SH-SY5Y (cell line): ENCODE data around the gene ZNF808.

ENCODE experiments used
- GATA2 ChIP-seq: IDR thresholded peaks from 2 replicates; pipeline ENCODE4 v1.6.1; 2011; ENCODE audit warnings: mild to moderate bottlenecking, low read depth, low read length
- GATA3 ChIP-seq: IDR thresholded peaks from 2 replicates; pipeline ENCODE4 v1.6.1; 2011; ENCODE audit warnings: low read depth, mild to moderate bottlenecking, low read length, moderate library complexity

The ZNF808 gene

DNA sequence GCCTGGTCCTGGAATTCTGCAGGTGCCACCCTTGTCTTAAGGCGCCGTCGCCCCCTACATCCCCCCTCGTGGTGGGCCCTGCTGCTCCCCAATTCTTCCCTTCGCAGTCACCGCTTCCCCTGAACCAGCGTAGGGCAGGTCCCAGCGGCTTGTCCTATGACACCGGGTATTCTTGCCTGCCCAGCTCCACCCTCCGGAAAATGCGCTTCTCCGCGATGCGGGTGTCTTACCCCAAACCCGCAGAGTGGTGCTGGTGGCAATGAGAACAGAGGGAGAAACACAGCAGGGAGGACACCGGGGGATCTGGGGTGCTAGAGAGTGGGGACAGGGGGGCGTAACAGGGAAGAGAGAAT, 9.0 kb downstream of the ZNF808 start:
- TF ChIP-seq GATA3, result no peak
- TF ChIP-seq GATA2, result no peak

DNA sequence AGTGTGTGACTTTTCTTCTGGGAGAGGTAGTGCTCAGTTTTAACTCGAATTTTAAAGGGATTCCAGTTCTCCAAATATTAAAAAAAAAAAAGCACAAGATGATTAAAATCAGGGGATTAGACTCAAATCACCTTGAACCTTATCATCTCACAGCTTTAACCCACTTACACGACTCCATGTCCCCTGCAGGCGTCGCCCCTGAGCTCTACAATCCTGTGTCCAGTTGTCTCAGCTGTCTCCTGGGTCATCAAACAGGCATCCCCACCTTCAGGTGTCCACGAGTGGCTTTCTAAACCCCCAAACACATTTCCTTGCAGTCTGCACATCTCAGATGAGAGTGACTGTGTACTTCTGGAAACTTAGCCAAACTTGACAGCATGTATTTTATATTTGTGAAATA, 14.1 kb downstream of the ZNF808 start:
- TF ChIP-seq GATA3 (no peak), GATA2 (no peak)

DNA sequence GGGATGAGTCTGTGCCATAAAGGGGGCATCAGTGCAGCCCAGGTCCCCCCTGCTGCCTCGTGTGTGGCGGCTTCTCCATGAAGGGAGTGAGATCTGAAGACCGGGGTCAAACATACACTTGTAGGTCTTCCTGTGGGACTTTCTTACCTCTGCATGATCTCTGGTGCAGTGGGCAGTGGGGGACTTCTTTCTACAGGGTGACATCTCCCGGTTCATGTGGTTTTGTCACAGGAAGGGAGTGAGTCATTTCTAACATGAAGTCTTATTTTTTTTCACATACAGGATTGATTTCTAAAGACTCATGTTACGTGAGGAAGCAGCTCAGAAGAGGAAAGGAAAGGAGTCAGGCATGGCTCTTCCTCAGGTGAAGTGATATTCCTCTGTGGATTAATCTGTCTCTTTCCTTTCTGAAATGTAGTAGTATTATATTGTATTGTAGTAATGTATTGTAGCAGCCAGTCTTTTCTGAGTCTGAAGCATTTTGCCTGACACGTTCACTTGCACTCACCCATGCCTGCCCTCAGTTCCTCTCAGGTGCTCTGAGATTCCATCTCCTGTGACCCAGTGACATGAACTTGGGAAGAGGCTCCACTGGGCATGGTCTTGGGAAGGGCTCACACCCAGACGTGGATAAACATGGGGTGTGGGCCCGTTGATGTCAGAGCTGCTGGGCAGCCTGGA, 15.7 kb downstream of the ZNF808 start:
- TF ChIP-seq GATA3 (no peak), GATA2 (no peak)

DNA sequence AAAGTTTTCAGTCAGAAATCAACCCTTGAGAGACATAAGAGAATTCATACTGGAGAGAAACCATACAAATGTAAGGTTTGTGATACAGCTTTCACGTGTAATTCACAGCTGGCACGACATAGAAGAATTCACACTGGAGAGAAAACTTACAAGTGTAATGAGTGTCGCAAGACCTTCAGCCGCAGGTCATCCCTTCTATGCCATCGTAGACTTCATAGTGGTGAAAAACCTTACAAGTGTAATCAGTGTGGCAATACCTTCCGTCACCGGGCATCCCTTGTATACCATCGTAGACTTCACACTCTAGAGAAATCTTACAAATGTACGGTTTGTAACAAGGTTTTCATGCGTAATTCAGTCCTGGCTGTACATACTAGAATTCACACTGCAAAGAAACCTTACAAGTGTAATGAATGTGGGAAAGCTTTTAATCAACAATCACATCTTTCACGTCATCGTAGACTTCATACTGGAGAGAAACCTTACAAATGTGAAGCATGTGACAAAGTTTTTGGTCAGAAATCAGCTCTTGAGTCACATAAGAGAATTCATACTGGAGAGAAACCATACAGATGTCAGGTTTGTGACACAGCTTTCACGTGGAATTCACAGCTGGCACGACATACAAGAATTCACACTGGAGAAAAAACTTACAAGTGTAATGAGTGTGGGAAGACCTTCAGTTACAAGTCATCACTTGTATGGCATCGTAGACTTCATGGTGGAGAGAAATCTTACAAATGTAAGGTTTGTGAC, 26.9 kb downstream of the ZNF808 start:
- TF ChIP-seq GATA2 (no peak), GATA3 (no peak)

DNA sequence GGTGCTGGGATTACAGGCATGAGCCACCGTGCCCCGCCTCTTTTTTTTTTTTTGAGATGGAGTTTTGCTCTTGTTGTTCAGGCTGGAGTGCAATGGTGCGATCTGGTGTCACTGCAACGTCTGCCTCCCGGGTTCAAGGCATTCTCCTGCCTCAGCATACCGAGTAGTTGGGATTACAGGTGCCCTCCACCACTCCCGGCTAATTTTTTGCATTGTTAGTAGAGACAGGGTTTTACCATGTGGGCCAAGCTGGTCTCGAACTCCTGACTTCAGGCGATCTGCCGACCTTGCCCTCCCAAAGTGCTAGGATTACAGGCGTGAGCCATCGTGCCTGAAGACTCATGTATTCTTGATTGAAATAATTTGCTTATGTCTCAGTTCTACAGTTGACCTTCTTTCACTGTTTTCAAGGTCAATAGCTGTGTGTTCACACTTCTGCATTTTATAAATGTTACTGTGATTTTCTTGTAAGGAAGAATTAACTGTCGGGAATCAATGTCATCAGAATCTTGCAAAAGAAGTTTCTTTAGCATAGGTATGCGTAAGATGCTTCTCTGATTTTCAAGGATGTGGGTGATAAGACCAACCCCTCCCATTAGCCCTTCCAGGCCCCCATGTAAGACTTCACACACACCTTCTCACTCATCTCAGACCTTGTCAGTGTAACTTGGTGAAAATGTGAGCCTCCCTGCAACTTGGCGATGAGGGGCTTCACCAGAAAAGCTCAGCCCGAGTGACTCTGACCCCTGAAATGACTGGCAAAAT, 29.9 kb downstream of the ZNF808 start:
- TF ChIP-seq GATA2, result no peak
- TF ChIP-seq GATA3, result no peak

DNA sequence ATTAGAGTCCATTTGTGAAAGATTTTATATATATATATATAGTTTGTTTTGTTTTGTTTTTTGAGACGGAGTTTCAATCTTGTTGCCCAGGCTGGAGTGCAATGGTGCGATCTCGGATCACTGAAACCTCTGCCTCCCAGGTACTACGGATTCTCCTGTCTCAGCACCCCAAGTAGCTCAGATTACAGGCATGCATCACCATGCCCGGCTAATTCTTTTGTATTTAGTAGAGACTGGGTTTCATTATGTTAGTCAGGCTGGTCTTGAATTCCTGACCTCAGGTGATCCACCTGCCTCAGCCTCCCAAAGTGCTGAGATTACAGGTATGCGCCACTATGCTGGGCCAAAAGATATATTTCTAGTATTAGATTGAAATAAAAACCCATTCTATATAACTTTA, 38.7 kb downstream of the ZNF808 start:
- TF ChIP-seq GATA2 (no peak), GATA3 (no peak)

DNA sequence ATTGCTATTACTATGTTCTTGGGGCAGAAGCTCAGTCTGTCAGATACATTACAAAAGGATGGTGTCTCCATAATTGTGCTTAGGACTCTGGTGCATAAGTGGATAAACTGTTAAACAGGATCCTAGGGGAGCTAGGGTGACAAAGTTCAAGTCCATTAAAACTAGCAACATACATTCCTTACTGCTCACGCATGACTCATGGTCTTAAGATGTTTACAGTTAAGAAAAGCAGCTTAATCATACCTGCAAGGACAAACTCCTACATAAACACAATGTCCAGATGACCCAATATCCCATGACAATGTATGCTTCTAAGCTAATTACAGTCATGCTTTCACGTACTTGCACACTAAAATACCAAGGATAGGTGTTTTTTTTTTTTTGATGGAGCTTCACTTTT, 39.1 kb downstream of the ZNF808 start:
- TF ChIP-seq GATA2, result no peak
- no peak for TF ChIP-seq GATA3

DNA sequence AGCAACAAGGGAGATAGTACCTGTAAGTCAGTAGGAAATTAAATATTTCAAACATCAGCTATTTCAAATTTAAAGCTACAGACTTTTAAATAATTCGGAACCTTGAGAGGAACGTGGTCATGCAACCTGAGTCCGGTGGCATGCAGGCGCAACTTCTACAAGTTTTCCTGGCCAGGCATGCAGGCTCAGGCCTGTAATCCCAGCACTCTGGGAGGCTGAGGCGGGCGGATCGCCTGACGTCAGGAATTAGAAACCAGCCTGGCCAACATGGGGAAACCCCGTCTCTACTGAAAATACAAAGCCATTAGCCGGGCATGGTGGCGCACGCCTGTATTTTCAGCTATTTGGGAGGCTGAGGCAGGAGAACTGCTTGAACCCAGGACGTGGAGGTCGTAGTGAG, 40.5 kb downstream of the ZNF808 start:
- TF ChIP-seq GATA3, result no peak
- no peak for TF ChIP-seq GATA2

DNA sequence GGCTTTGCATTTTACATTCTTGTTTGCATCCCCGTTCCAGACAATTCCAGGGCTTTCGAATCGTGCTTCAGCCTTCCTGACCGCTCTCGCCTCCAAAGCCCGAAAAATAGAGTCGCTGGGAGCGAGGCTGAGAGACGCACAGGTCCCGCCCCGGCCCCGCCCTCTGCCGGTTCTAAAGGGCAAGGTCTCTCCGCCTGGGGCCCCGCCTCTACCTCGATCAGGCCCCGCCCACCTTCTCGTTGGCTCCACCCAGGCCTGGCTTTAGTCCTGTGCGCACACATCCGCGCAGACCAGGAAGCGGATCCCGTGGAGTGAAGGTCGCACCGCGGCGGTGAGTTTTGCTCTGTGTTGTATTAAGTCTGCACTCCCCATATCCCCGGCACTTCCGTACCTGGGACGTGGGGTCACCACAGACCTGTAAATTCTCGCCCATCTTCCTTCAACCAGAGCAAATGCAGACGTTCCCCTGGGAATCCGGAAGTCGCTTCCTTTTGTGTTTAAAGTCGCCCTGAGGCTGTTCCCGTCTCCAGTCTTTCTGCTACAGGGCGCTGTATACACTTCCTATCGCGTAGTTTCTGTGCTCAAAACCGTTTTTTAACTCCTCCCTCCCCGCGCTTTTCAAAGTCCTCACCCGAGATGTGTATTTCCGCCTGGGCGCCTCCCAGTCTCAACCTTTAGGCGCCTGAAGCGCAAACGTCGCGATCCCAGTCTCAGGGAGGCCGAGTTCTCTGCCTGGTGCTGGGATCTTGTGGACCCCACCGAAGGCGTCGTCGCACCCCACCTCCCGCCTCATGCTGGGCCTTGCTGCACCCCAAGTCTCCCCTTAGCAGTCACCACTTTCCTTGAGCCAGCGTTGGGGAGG, 42.8 kb downstream of the ZNF808 start, which contains the start of gene ZNF701:
TSS of gene ZNF701 (plus strand) at position 288 of the 862 bp plus-strand sequence. CDS start 3,861 bp downstream, outside the sequence.
- no peak for TF ChIP-seq GATA3
- no peak for TF ChIP-seq GATA2

DNA sequence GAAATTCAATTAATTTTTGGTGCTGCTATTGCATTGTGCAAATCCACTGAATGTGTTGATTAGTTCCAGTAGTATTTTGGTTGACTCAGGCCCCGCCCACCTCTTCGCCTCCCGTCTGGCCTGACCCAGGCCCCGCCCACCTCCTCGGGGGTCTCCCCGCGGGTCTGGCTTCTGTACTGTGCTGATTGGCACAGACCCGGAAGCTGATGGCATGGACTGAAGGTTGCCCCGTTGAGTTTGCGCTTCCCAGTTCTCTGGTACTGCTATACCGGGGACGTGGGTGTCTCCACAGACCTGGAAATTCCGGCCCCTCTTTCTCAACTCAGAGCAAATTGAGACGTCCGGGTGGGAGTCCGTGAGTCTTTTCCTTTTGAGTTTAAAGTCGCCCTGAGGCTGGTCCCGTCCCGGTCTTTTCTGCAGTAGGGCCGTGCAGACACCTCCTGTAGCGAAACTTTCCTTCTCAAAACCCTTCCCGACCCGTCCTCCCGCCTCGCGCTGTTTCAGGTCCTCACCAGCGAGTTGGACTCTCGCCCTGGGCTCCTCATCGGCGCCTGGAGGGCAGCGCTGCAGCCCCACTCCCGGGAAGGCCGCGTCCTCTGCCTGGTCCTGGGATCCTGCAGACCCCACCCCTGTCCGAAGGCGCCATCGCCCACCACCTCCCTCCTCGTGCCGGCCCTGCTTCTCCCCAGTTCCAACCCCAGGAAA, 57.4 kb downstream of the ZNF808 start:
- TF ChIP-seq GATA3, result no peak
- no peak for TF ChIP-seq GATA2

DNA sequence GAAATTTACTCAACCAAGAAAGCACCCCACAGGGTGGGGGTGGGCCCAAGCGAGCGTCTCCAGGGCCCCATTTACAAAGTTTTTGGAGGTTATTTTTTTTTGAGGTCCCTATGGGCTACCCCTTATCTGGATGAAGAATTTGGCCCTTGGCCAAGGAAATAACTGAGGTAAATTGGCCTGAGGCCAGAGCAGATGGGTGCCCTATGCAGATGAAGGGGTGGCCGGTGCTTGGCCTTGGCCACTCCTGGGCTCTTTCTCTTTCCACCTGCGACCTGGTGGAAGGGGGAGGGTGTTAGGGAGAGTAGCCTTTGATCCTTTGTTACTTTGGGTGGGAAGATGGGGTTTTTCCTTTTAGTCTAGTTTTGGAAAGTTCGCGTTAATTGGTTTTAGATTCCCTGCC, 58.1 kb downstream of the ZNF808 start:
- no peak for TF ChIP-seq GATA2
- no peak for TF ChIP-seq GATA3

DNA sequence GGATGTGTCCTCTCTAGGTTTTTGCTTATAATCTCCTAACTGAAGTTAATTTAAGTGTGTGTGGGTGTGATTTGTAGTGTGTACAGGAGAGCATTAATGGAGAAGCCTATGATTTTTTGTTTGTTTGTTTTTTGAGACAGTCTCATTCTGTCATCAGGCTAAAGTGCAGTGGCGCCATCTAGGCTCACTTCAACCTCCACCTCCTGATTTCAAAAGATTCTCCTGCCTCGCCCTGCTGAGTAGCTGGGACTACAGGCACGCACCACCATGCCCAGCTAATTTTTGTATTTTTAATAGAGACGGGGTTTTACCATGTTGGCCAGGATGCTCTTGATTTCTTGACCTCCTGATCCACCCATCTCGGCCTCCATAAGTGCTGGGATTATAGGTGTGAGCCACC, 63.3 kb downstream of the ZNF808 start:
- TF ChIP-seq GATA3 (no peak), GATA2 (no peak)

DNA sequence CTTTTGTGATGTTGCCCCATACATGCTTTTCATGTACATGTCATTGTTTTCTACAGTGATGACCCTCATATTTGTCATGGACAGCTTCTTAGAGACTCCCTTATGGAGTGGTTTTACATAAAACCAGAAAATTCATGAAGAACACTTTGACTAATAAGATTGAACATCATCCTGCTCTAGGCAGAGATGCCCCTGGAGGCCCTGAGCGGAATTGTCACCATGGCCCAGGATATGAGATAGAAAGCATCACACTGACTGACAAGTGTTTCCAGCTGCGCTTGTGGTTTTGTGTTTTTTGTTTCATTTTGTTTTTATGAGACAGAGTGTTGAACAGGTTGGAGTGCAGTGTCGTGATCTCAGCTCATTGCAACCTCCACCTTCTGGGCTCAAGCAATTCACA, 64.8 kb downstream of the ZNF808 start:
- no peak for TF ChIP-seq GATA2

DNA sequence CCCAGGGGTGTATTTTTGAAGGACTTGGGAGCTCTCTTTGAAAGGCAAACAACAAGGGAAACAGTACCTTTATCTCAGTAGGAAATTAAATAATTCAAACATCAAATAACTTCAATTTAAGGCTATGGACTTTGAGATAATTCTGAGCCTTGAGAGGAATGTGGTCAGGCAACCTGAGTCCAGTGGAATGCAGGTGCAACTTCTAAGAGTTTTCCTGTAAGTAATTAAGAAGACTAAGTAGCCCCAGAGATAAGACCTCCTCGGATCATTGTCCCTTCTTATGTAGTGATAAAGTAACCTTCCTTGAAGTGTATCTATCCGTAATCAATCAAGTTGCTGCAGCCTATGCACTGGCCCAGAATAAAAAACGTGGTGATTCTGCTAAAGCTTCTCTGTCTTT, 71.8 kb downstream of the ZNF808 start:
- no peak for TF ChIP-seq GATA3
- no peak for TF ChIP-seq GATA2
